Measurements from ENCODE around the gene SLC25A20. TPM values are rescaled to one million over a fixed set of nuclear protein-coding genes. Genes with fewer than 3 reads are reported as not detected.

The SLC25A20 gene
- total and polyA plus RNA-seq, 2 donors = 26.3 to 32.3 TPM

DNA sequence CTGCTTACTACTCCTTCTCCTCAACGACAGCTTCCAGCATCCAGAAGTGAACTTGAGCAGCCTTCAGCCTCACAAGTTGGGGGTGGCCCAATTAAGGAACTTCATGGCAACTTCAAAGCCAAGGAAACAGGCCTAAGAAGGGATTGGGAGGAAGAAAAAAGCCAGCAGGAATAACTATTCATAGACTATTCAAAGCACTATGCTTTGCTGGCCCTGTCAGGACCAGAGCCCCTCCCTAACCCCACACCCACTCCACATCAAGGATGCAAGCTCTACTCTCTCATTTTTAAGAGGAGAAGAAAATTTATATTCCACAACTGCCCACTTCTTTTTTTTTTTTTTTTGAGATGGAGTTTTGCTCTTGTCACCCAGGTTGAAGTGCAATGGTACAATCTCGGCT is 41.0 kb downstream of the SLC25A20 start:
- Histone ChIP-seq H3K36me3 (ENCODE audit: control insufficient read depth in 2 of 2, insufficient read depth in 2 of 2, low read length in 1 of 2) (peaks cover 39 to 41% of the 10 kb centered on the region in 2 donors), H3K9me3 (ENCODE audit: control insufficient read depth in 2 of 2, insufficient read depth in 1 of 2, low read length in 1 of 2) (no peaks in the 10 kb centered on the region), H3K4me1 (ENCODE audit: control insufficient read depth in 2 of 2, insufficient read depth in 2 of 2, low read length in 2 of 2) (peaks cover 2 to 3% of the 10 kb centered on the region in 2 donors), H3K27ac (ENCODE audit: low read depth in 1 of 2, low read length in 1 of 2) (no peak overlapping the region), H3K4me3 (ENCODE audit: low read length in 2 of 2) (no peak overlapping the region), H3K27me3 (ENCODE audit: control insufficient read depth in 2 of 2, insufficient read depth in 1 of 2, low read length in 1 of 2) (no peaks in the 10 kb centered on the region)
- DNase-seq (ENCODE audit: low read depth in 6 of 9, low spot score in 9 of 9) = no peak
- WGBS = 95% methylated on average over 2 of the region's 2 CpGs

DNA sequence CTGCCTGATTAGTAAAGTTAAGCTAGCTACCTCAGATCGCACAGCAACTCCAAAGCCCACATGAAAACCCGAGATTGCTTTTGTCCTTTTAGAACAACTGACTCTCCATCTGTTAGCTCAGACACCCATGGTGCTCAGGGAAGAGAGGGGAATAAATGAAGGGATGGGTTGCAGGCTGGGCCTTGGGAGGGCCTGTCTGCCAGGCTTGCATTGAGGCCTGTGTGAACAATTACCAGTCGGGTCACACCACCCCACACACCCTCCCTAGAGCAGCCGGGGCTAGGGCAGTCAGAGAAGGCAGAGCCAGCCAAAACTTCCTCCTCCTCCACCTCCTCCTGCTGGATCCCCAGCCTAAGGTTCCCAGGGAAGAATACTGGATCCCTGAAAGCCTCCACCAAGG is 42.2 kb downstream of the SLC25A20 start:
- H3K4me3 ChIP-seq (ENCODE audit: low read length in 2 of 2) = no peak overlapping the region
- H3K4me1 ChIP-seq (ENCODE audit: control insufficient read depth in 2 of 2, insufficient read depth in 2 of 2, low read length in 2 of 2) = peaks cover 2 to 3% of the 10 kb centered on the region in 2 donors
- H3K9me3 ChIP-seq (ENCODE audit: control insufficient read depth in 2 of 2, insufficient read depth in 1 of 2, low read length in 1 of 2) = no peaks in the 10 kb centered on the region
- WGBS = 93% methylated on average over 4 of the region's 4 CpGs
- no peak overlapping the region for H3K27ac ChIP-seq (ENCODE audit: low read depth in 1 of 2, low read length in 1 of 2)
- peaks cover 31 to 34% of the 10 kb centered on the region in 2 donors for H3K36me3 ChIP-seq (ENCODE audit: control insufficient read depth in 2 of 2, insufficient read depth in 2 of 2, low read length in 1 of 2)
- no peaks in the 10 kb centered on the region for H3K27me3 ChIP-seq (ENCODE audit: control insufficient read depth in 2 of 2, insufficient read depth in 1 of 2, low read length in 1 of 2)
- DNase-seq (ENCODE audit: low read depth in 6 of 9, low spot score in 9 of 9) = no peak

DNA sequence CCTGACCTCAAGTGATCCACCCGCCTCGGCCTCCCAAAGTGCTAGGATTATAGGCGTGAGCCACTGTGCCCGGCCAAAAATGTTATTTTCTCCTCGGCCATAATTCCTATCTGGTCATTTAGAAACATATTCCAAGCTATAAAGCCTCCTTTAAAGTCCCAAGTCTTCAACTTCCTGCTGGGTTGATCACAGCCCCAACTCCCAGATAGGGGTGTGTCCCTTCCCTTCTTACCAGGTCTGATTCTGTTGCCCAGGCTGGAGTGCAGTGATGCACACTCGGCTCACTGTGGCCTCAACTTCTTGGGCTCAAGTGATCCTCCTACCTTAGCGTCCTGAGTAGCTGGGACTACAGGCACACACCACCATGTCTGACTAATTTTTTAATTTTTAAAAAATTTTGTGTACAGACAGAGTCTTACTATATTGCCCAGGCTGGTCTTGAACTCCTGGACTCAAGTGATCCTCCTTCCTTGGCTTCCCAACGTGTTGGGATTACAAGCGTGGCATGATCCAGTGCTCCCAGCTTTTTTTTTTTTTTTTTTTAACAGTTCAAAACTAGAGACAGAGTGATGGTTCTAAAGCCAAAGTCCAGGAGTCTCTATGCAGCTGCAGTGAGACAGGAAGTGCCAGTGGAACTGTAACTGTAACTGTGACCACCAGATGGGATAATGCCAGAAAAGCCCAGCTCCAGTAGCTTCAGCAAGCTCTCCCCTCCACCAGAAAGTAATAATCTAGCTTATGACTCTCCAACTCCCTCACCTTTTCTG is 42.8 kb downstream of the SLC25A20 start:
- Histone ChIP-seq H3K4me3 (ENCODE audit: low read length in 2 of 2) (no peak overlapping the region), H3K9me3 (ENCODE audit: control insufficient read depth in 2 of 2, insufficient read depth in 1 of 2, low read length in 1 of 2) (no peaks in the 10 kb centered on the region), H3K27me3 (ENCODE audit: control insufficient read depth in 2 of 2, insufficient read depth in 1 of 2, low read length in 1 of 2) (no peaks in the 10 kb centered on the region), H3K4me1 (ENCODE audit: control insufficient read depth in 2 of 2, insufficient read depth in 2 of 2, low read length in 2 of 2) (peaks cover 2 to 3% of the 10 kb centered on the region in 2 donors), H3K36me3 (ENCODE audit: control insufficient read depth in 2 of 2, insufficient read depth in 2 of 2, low read length in 1 of 2) (peaks cover 27 to 31% of the 10 kb centered on the region in 2 donors), H3K27ac (ENCODE audit: low read depth in 1 of 2, low read length in 1 of 2) (no peak overlapping the region)
- DNase-seq (ENCODE audit: low read depth in 6 of 9, low spot score in 9 of 9) = no peak
- 90% methylated on average over 9 of the region's 9 CpGs for WGBS

DNA sequence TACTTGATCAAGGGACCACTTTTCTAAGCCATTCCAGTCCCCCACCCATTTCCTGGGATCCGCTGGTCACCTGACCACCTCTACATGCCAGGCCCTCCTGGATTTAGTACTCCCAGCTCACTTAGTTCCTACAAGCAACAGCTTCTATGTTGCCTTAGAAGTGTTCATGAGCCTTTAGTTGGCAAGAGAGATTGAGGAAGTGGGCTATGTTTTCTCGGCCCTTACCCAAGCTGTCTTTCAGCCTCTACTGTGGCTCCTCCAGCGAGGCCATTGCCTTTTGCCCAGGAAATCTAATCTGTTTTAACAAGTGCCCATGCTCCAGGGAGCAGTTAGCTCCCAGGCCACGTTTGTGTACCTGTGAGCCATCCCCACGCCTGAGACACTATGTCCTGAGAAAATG is 46.5 kb downstream of the SLC25A20 start:
- DNase-seq (ENCODE audit: low read depth in 6 of 9, low spot score in 9 of 9) = no peak
- Histone ChIP-seq H3K9me3 (ENCODE audit: control insufficient read depth in 2 of 2, insufficient read depth in 1 of 2, low read length in 1 of 2) (no peaks in the 10 kb centered on the region), H3K27ac (ENCODE audit: low read depth in 1 of 2, low read length in 1 of 2) (no peak overlapping the region), H3K4me1 (ENCODE audit: control insufficient read depth in 2 of 2, insufficient read depth in 2 of 2, low read length in 2 of 2) (peaks cover 3 to 6% of the 10 kb centered on the region in 2 donors), H3K4me3 (ENCODE audit: low read length in 2 of 2) (no peak overlapping the region), H3K27me3 (ENCODE audit: control insufficient read depth in 2 of 2, insufficient read depth in 1 of 2, low read length in 1 of 2) (peaks cover 1 to 8% of the 10 kb centered on the region in 2 donors), H3K36me3 (ENCODE audit: control insufficient read depth in 2 of 2, insufficient read depth in 2 of 2, low read length in 1 of 2) (peaks cover 9 to 11% of the 10 kb centered on the region in 2 donors)
- WGBS = 96% methylated on average over 5 of the region's 5 CpGs

DNA sequence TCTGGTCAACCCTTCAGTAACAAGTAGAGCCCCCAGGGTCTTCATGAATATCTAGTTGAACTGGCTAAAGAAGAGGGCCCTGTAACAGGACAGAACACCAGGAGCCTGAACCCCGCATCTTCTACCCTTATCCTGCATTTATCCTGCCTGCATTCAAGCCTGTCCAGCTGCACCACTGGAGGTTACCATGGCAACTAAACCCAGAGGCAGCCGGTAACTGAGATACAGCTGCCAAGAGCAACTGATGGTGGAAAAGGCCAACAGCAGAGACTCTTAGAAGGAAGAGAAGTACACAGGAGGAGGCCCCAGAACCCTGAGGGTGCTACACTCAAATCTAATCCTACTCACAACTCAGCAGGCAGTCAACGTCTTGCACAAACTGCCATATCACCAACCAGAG is 47.3 kb downstream of the SLC25A20 start:
- Histone ChIP-seq H3K27ac (ENCODE audit: low read depth in 1 of 2, low read length in 1 of 2) (no peak overlapping the region), H3K9me3 (ENCODE audit: control insufficient read depth in 2 of 2, insufficient read depth in 1 of 2, low read length in 1 of 2) (no peaks in the 10 kb centered on the region), H3K36me3 (ENCODE audit: control insufficient read depth in 2 of 2, insufficient read depth in 2 of 2, low read length in 1 of 2) (peaks cover 2 to 5% of the 10 kb centered on the region in 2 donors), H3K4me3 (ENCODE audit: low read length in 2 of 2) (no peak overlapping the region), H3K4me1 (ENCODE audit: control insufficient read depth in 2 of 2, insufficient read depth in 2 of 2, low read length in 2 of 2) (peaks cover 4 to 6% of the 10 kb centered on the region in 2 donors), H3K27me3 (ENCODE audit: control insufficient read depth in 2 of 2, insufficient read depth in 1 of 2, low read length in 1 of 2) (peaks cover 5 to 15% of the 10 kb centered on the region in 2 donors)
- 86% methylated on average over 3 of the region's 3 CpGs for WGBS
- DNase-seq (ENCODE audit: low read depth in 6 of 9, low spot score in 9 of 9) = peak in 1 of 9 donors; percentile 15

DNA sequence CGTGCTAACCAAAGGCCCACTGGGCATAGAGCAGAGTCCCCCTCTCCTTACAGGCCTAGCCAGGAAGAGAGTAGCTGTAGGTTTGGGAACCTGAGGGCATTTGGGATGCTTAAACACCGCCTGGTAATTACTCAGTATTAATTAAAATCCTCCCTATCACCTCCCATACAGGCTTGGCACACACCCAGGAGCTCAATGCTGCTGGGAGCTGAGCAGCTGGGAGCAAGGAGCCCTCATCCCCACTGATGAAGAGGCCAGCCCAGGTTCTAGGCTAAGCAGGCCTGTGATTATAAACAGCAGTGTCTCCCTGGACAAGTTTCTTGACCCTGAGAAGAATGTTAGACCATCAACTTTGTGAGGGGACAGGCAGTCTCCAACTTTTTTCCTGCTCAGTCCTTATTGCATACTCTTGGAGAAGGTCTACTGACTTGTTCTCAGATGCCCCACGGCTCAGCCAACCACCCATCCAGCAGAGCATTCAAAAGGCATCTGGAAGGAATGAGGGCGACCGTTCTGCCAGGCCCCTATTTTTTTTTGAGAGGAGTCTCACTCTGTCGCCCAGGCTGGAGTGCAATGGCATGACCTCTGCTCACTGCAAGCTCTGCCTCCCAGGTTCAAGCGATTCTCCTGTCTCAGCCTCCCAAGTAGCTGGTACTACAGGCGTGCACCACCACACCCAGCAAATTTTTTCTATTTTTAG is 49.7 kb downstream of the SLC25A20 start:
- H3K36me3 ChIP-seq (ENCODE audit: control insufficient read depth in 2 of 2, insufficient read depth in 2 of 2, low read length in 1 of 2) = no peaks in the 10 kb centered on the region
- H3K27me3 ChIP-seq (ENCODE audit: control insufficient read depth in 2 of 2, insufficient read depth in 1 of 2, low read length in 1 of 2) = peaks cover 5 to 16% of the 10 kb centered on the region in 2 donors
- DNase-seq (ENCODE audit: low read depth in 6 of 9, low spot score in 9 of 9) = no peak
- H3K4me1 ChIP-seq (ENCODE audit: control insufficient read depth in 2 of 2, insufficient read depth in 2 of 2, low read length in 2 of 2) = peaks cover 5 to 6% of the 10 kb centered on the region in 2 donors
- H3K9me3 ChIP-seq (ENCODE audit: control insufficient read depth in 2 of 2, insufficient read depth in 1 of 2, low read length in 1 of 2) = no peaks in the 10 kb centered on the region
- WGBS = 98% methylated on average over 8 of the region's 8 CpGs
- no peak overlapping the region for H3K27ac ChIP-seq (ENCODE audit: low read depth in 1 of 2, low read length in 1 of 2)
- no peak overlapping the region for H3K4me3 ChIP-seq (ENCODE audit: low read length in 2 of 2)

DNA sequence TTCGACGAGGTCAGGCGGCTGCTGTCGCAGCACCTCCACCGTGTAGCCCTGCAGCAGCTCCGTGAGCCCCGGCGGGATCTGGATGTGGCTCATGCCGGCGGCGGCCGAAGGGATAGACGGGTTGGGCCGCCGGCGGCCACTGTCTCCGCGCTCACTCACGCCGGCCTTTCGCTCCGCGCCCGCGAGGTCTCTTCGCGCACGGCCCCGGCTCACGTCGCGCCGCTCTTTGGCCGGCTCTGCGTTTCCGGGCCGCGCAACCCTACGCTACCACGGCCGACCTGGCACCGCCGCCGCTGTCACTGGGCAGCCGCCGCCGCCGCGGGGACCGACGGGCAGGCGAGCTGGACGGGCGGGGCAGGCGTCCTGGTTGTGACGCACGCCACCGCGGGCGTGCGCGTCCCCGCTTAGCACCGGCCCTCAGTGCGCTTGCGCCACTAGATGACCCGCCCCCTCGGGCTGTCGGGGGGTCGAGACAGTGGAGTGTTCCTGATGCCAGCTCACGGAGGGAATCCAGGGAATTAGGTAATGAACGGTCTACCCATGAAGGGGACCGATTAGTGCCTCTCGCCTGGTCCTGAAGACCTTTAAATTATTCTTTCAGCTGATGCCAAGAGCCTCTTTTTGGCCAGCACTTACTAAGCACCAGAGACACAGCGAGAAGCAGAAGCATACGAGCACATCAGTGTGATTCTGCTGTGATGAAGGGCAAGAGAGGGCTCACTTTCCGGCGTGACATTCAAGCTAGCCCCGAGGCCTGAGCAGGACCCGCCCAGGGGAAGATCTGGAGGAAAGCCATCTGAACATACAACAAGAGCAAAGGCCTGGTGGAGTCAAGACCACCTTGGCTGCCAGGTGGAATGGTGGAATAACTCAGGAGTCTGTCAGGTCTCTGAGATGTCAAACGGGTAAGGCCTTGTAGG is 50.9 kb downstream of the SLC25A20 start, which contains the start of gene PRKAR2A:
Gene PRKAR2A, minus strand, starts transcription at position 371 of the 920 bp plus-strand sequence. Its CDS starts 278 bp downstream, at position 93.
- peak within 1 kb of the TSS; percentile 55 to 71 for H3K4me3 ChIP-seq (ENCODE audit: low read length in 2 of 2)
- peaks cover 2 to 4% of the 10 kb centered on the region in 2 donors for H3K4me1 ChIP-seq (ENCODE audit: control insufficient read depth in 2 of 2, insufficient read depth in 2 of 2, low read length in 2 of 2)
- no peaks in the 10 kb centered on the region for H3K36me3 ChIP-seq (ENCODE audit: control insufficient read depth in 2 of 2, insufficient read depth in 2 of 2, low read length in 1 of 2)
- H3K27me3 ChIP-seq (ENCODE audit: control insufficient read depth in 2 of 2, insufficient read depth in 1 of 2, low read length in 1 of 2) = peaks cover 5 to 16% of the 10 kb centered on the region in 2 donors
- H3K27ac ChIP-seq (ENCODE audit: low read depth in 1 of 2, low read length in 1 of 2) = peak within 1 kb of the TSS; percentile 43 to 81
- DNase-seq (ENCODE audit: low read depth in 6 of 9, low spot score in 9 of 9) = peak in 8 of 9 donors; percentile 11 to 68 (median 38)
- WGBS = 6% methylated on average over 81 of the region's 81 CpGs
- no peaks in the 10 kb centered on the region for H3K9me3 ChIP-seq (ENCODE audit: control insufficient read depth in 2 of 2, insufficient read depth in 1 of 2, low read length in 1 of 2)

DNA sequence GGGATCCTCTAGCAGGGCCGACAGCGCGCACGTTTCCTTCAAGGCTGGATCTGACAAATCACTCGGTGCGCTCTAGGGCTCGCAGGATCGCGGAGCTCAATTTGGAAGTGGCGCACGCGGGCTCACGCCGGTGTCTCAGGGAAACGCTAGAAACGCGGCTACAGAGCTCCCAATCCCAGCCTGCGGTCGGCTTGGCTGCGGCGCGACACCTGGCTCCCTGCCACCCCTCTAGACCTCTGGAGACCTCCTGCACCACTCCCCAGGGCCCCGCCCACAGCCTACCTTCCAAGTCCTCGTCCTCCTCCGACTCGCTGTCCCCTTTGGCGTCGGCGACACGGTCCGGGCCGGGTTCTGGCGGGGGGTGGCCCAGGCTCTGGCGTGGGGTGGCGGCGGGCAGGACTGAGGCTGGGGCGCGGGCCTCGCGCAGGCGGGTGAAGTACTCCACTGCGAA is 51.6 kb downstream of the SLC25A20 start:
- Histone ChIP-seq H3K4me1 (ENCODE audit: control insufficient read depth in 2 of 2, insufficient read depth in 2 of 2, low read length in 2 of 2) (peaks cover 2 to 4% of the 10 kb centered on the region in 2 donors), H3K9me3 (ENCODE audit: control insufficient read depth in 2 of 2, insufficient read depth in 1 of 2, low read length in 1 of 2) (no peaks in the 10 kb centered on the region), H3K27ac (ENCODE audit: low read depth in 1 of 2, low read length in 1 of 2) (peak overlapping the region; percentile 43 to 81), H3K27me3 (ENCODE audit: control insufficient read depth in 2 of 2, insufficient read depth in 1 of 2, low read length in 1 of 2) (peaks cover 5 to 16% of the 10 kb centered on the region in 2 donors), H3K36me3 (ENCODE audit: control insufficient read depth in 2 of 2, insufficient read depth in 2 of 2, low read length in 1 of 2) (no peaks in the 10 kb centered on the region), H3K4me3 (ENCODE audit: low read length in 2 of 2) (peak overlapping the region; percentile 55 to 71)
- WGBS = under 1% methylated on average over 42 of the region's 42 CpGs
- peak in 7 of 9 donors; percentile 8 to 57 (median 26) for DNase-seq (ENCODE audit: low read depth in 6 of 9, low spot score in 9 of 9)

Measured in thymus (tissue), 11 donors.